WTC11 (cell line): Measurements from ENCODE around the gene EBP. TPM values are rescaled to one million over a fixed set of nuclear protein-coding genes. Genes with fewer than 3 reads are reported as not detected.

Experiments
- ATAC-seq: fragments of 200-7000 bp; cut with Tn5 transposase; 2 replicates; pipeline ENCODE4 v1.10.0; 2021; ENCODE audit warnings: mild to moderate bottlenecking, moderate library complexity
- CTCF ChIA-PET: fragments of 300-600 bp; sonication (Branson Sonifier 250); formaldehyde crosslinking; loops from one replicate; lab custom pipeline; 2021; ENCODE audit warnings: antibody characterized with exemption; lab: Charles Lee
- POLR2A ChIA-PET: fragments of 350-600 bp; sonication (Branson Sonifier 250); formaldehyde crosslinking; loops from one replicate; lab custom pipeline; 2021; ENCODE audit warnings: antibody characterized with exemption; lab: Charles Lee
- DNase-seq: peaks from one replicate; pipeline ENCODE4 v3.0.0; 2021; ENCODE audit warnings: low spot score
- H3K27ac Mint-ChIP-seq: 2 replicates; pipeline ENCODE4 v1.8.0; 2021; ENCODE audit warnings: mixed read lengths
- H3K27me3 Mint-ChIP-seq: 2 replicates; pipeline ENCODE4 v1.8.0; 2021; ENCODE audit warnings: low read depth, mild to moderate bottlenecking, moderate library complexity, mixed read lengths
- H3K36me3 Mint-ChIP-seq: 2 replicates; pipeline ENCODE4 v1.8.0; 2021; ENCODE audit warnings: mixed read lengths
- H3K4me1 Mint-ChIP-seq: 2 replicates; pipeline ENCODE4 v1.8.0; 2022; ENCODE audit warnings: mixed read lengths
- H3K4me3 Mint-ChIP-seq: 2 replicates; pipeline ENCODE4 v1.8.0; 2021; ENCODE audit warnings: mild to moderate bottlenecking, moderate library complexity, mixed read lengths
- H3K9me3 Mint-ChIP-seq: 2 replicates; pipeline ENCODE4 v1.8.0; 2021; ENCODE audit warnings: mixed read lengths
- CBFB ChIP-seq: sonication (generic); formaldehyde crosslinking; IDR thresholded peaks from 2 replicates; pipeline ENCODE4 v1.8.1; 2022; ENCODE audit warnings: mild to moderate bottlenecking, low read depth, missing genetic modification reagents
- CDX4 ChIP-seq: fragments of 250-450 bp; sonication (Bioruptor Pico); IDR thresholded peaks from 2 replicates; pipeline ENCODE4 v1.9.0; 2021; ENCODE audit warnings: moderate library complexity, mild to moderate bottlenecking, inconsistent platforms, borderline replicate concordance
- EMX1 ChIP-seq: fragments of 250-450 bp; sonication (Bioruptor Pico); IDR thresholded peaks from 2 replicates; pipeline ENCODE4 v1.8.0; 2021; ENCODE audit warnings: mild to moderate bottlenecking
- ERG ChIP-seq: fragments of 250-450 bp; sonication (Bioruptor Pico); IDR thresholded peaks from 2 replicates; pipeline ENCODE4 v1.8.0; 2021; ENCODE audit warnings: mild to moderate bottlenecking
- FOXJ3 ChIP-seq: sonication (generic); formaldehyde crosslinking; IDR thresholded peaks from 2 replicates; pipeline ENCODE4 v1.9.0; 2021; ENCODE audit warnings: missing genetic modification reagents, mild to moderate bottlenecking, borderline replicate concordance
- GTF2I ChIP-seq: fragments of 250-450 bp; sonication (Bioruptor Pico); conservative IDR thresholded peaks from 2 replicates; pipeline ENCODE4 v1.4.0; 2021; ENCODE audit warnings: mild to moderate bottlenecking
- IRF2 ChIP-seq: sonication (generic); formaldehyde crosslinking; IDR thresholded peaks from 2 replicates; pipeline ENCODE4 v1.8.0; 2022; ENCODE audit warnings: low read depth, missing genetic modification reagents, borderline replicate concordance
- JAZF1 ChIP-seq: fragments of 250-450 bp; sonication (Bioruptor Pico); IDR thresholded peaks from 2 replicates; pipeline ENCODE4 v1.9.0; 2021; ENCODE audit warnings: moderate library complexity, mild to moderate bottlenecking, inconsistent platforms
- MYBL2 ChIP-seq: sonication (generic); formaldehyde crosslinking; IDR thresholded peaks from 2 replicates; pipeline ENCODE4 v1.8.1; 2023; ENCODE audit warnings: mild to moderate bottlenecking, moderate library complexity, missing genetic modification reagents
- NFATC4 ChIP-seq: fragments of 250-450 bp; sonication (Bioruptor Pico); IDR thresholded peaks from 2 replicates; pipeline ENCODE4 v1.9.0; 2021; ENCODE audit warnings: mild to moderate bottlenecking
- PREB ChIP-seq: sonication (generic); formaldehyde crosslinking; IDR thresholded peaks from 2 replicates; pipeline ENCODE4 v1.8.1; 2022; ENCODE audit warnings: mild to moderate bottlenecking, missing genetic modification reagents, moderate library complexity, borderline replicate concordance
- PRRX2 ChIP-seq: fragments of 250-450 bp; sonication (Bioruptor Pico); IDR thresholded peaks from 2 replicates; pipeline ENCODE4 v1.8.0; 2021; ENCODE audit warnings: mild to moderate bottlenecking
- SMAD3 ChIP-seq: sonication (generic); formaldehyde crosslinking; IDR thresholded peaks from 2 replicates; pipeline ENCODE4 v1.8.0; 2022; ENCODE audit warnings: missing genetic modification reagents, mild to moderate bottlenecking, borderline replicate concordance
- TEAD1 ChIP-seq: sonication (generic); formaldehyde crosslinking; IDR thresholded peaks from 2 replicates; pipeline ENCODE4 v1.8.0; 2022; ENCODE audit warnings: mild to moderate bottlenecking, missing genetic modification reagents
- ZBTB43 ChIP-seq: sonication (generic); formaldehyde crosslinking; IDR thresholded peaks from 2 replicates; pipeline ENCODE4 v1.8.1; 2023; ENCODE audit warnings: mild to moderate bottlenecking, missing genetic modification reagents
- ZNF121 ChIP-seq: sonication (generic); formaldehyde crosslinking; IDR thresholded peaks from 2 replicates; pipeline ENCODE4 v1.8.0; 2023; ENCODE audit warnings: missing genetic modification reagents
- ZNF317 ChIP-seq: sonication (generic); formaldehyde crosslinking; IDR thresholded peaks from 2 replicates; pipeline ENCODE4 v1.8.1; 2023; ENCODE audit warnings: low read depth, mild to moderate bottlenecking, moderate library complexity, missing genetic modification reagents, borderline replicate concordance
- ZNF396 ChIP-seq: fragments of 250-450 bp; sonication (Bioruptor Pico); IDR thresholded peaks from 2 replicates; pipeline ENCODE4 v1.8.0; 2021; ENCODE audit warnings: mild to moderate bottlenecking, moderate library complexity, borderline replicate concordance
- ZNF423 ChIP-seq: fragments of 250-450 bp; sonication (Bioruptor Pico); IDR thresholded peaks from 2 replicates; pipeline ENCODE4 v2.1.2; 2022; ENCODE audit warnings: mild to moderate bottlenecking, moderate library complexity
- ZNF425 ChIP-seq: fragments of 250-450 bp; sonication (Bioruptor Pico); conservative IDR thresholded peaks from 2 replicates; pipeline ENCODE4 v1.9.0; 2021; ENCODE audit warnings: mild to moderate bottlenecking
- total RNA-seq: library from RNA; stranded (reverse); gene quantifications from 3 replicates; pipeline ENCODE4 v1.2.3, GENCODE V29; 2021

Gene EBP
- total RNA-seq, 1 experiment from 2014 or later: 129 TPM

- TF ChIP-seq EMX1 (CRISPR knock-in tag): no peak
- Mint-ChIP-seq H3K4me1 (no peaks in the 10 kb centered on the region), H3K27me3 (no peaks in the 10 kb centered on the region), H3K36me3 (no peaks in the 10 kb centered on the region), H3K27ac (no peak overlapping the region), H3K4me3 (no peak overlapping the region), H3K9me3 (no peaks in the 10 kb centered on the region)
- POLR2A ChIA-PET: no interaction called here
- ATAC-seq (no peak), DNase-seq (no peak)
- CTCF ChIA-PET: no interaction called here
Measured at GRCh38 chrX:48490661-48491060, 30.9 kb upstream of the EBP start.

GRCh38 chrX:48491809-48492208 lies 29.8 kb upstream of the EBP start:
- CTCF ChIA-PET: no interaction called here
- Mint-ChIP-seq H3K4me1 (no peaks in the 10 kb centered on the region), H3K4me3 (no peak overlapping the region), H3K27ac (peak overlapping the region; percentile 36; the same call in 1 of the 2 replicates), H3K27me3 (no peaks in the 10 kb centered on the region), H3K36me3 (no peaks in the 10 kb centered on the region), H3K9me3 (no peaks in the 10 kb centered on the region)
- POLR2A ChIA-PET: no interaction called here
- TF ChIP-seq ZNF423 (CRISPR knock-in tag): no peak
- no peak for TF ChIP-seq CDX4 (CRISPR knock-in tag)
- no peak for TF ChIP-seq TEAD1 (CRISPR knock-in tag)
- ATAC-seq (no peak), DNase-seq (no peak)

GRCh38 chrX:48492293-48492910 lies 29.2 kb upstream of the EBP start:
- ChIA-PET POLR2A (no interaction called here), CTCF (interaction anchor here (2.6 kb wide), 1 partner anchor 409 kb away, joined by 35 read pairs; no protein-coding TSS in a partner anchor)
- Mint-ChIP-seq H3K4me3 (no peak overlapping the region), H3K27me3 (no peaks in the 10 kb centered on the region), H3K4me1 (no peaks in the 10 kb centered on the region), H3K27ac (0 out of 2 replicates have a peak overlapping the region, but pooled peaks have one; percentile 36), H3K9me3 (no peaks in the 10 kb centered on the region), H3K36me3 (no peaks in the 10 kb centered on the region)
- TF ChIP-seq ZNF423 (CRISPR knock-in tag) (no peak), ERG (no peak), ZBTB43 (CRISPR knock-in tag) (no peak), JAZF1 (CRISPR knock-in tag) (no peak), MYBL2 (CRISPR knock-in tag) (no peak)
- ATAC-seq (no peak), DNase-seq (no peak)

GRCh38 chrX:48493890-48494364 lies 27.7 kb upstream of the EBP start:
- H3K9me3 Mint-ChIP-seq: no peaks in the 10 kb centered on the region
- ATAC-seq (peak; percentile 93), DNase-seq (peak; percentile 57)
- no peaks in the 10 kb centered on the region for H3K36me3 Mint-ChIP-seq
- H3K27ac Mint-ChIP-seq: no peak overlapping the region
- POLR2A ChIA-PET: no interaction called here
- no peak for TF ChIP-seq IRF2 (CRISPR knock-in tag)
- TF ChIP-seq GTF2I (CRISPR knock-in tag): no peak
- no peak for TF ChIP-seq PREB (CRISPR knock-in tag)
- TF ChIP-seq ZNF121: no peak
- TF ChIP-seq MYBL2 (CRISPR knock-in tag): no peak
- TF ChIP-seq ZNF396 (CRISPR knock-in tag): no peak
- TF ChIP-seq ZNF317 (CRISPR knock-in tag): no peak
- TF ChIP-seq EMX1 (CRISPR knock-in tag): no peak
- no peak for TF ChIP-seq CBFB
- TF ChIP-seq PRRX2: no peak
- no peak for TF ChIP-seq ZNF425 (CRISPR knock-in tag)
- no peak for TF ChIP-seq FOXJ3 (CRISPR knock-in tag)
- no peak for TF ChIP-seq NFATC4 (CRISPR knock-in tag)
- no peak for TF ChIP-seq CDX4 (CRISPR knock-in tag)
- TF ChIP-seq SMAD3 (CRISPR knock-in tag): no peak
- CTCF ChIA-PET: interaction anchor here (0.7 to 2.6 kb wide), 9 partner anchors 10 to 467 kb away, joined by 3 to 35 read pairs (median 5); partner anchors contain the start of genes SLC38A5 and TBC1D25
- no peaks in the 10 kb centered on the region for H3K27me3 Mint-ChIP-seq
- no peak overlapping the region for H3K4me3 Mint-ChIP-seq
- no peaks in the 10 kb centered on the region for H3K4me1 Mint-ChIP-seq
